CD4-positive, alpha-beta T cell treated with Interleukin-6 for 4 hours (primary cell): ENCODE measurements around the gene CSTF2.

Source experiments
- DNase-seq: peaks from one replicate; pipeline ENCODE4 v3.0.0-alpha.2; 2020; ENCODE audit warnings: mixed read lengths

Gene CSTF2

GRCh38 chrX:100871594-100872560 is 51.7 kb downstream of the CSTF2 start:
- no peak for DNase-seq

DNA sequence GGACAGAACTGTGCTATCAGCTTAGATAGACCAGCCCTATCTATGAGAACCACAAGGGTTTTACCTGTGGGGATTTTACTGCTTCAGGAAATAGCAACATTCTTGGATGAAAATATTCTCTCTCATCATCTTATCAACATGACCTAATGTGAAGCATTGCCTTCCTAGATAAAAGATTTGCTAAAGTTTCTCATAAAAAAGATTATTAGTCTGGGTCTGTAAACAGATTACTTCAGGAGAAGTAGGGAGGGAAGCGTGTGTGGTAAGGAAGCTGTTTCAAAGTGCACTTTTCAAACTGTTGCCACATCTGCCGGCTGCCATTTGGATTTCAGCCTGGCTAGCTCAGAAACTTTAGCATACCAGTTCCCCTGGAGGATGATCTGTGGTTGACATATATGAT is 54.1 kb downstream of the CSTF2 start, which contains the start of gene NOX1:
TSS of gene NOX1 (minus strand) at position 35 of the 400 bp plus-strand sequence. CDS start 220 bp downstream, outside the sequence.
- DNase-seq, result no peak

DNA sequence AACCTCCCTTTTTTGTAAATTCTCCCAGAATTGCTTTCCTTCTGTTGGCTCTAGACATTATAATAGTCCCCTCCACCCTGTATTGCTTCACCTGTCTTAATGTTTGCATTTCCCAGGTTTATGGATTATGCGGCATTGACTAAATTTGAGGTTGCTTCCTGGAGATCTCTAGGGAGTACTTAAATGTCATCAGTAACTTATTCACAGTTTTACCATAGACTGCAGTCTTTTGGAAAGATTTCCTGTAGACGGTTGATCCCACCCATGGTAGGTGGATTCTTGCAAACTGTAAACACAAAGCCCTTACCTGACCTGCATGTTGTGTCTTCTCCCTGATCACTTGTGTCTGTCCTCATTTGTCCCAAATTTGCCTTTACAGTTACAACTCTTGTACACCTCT is 60.2 kb downstream of the CSTF2 start:
- no peak for DNase-seq

GRCh38 chrX:100883654-100884053 is 63.5 kb downstream of the CSTF2 start:
- no peak for DNase-seq
